PC-3 (cell line): Measurements from ENCODE around the gene WDPCP. TPM values are rescaled to one million over a fixed set of nuclear protein-coding genes. Genes with fewer than 3 reads are reported as not detected.

ENCODE experiments used
- ATAC-seq: fragments of 200-7000 bp; cut with Tn5 transposase; 2 replicates; pipeline ENCODE4 v1.9.1; 2020; ENCODE audit warnings: mild to moderate bottlenecking, moderate library complexity
- BruUV-seq: library from RNA; stranded (reverse); fragments of 400-500 nt; replicated peaks from 2 replicates; lab custom pipeline; 2021; lab: Mats Ljungman, UMichigan
- CTCF ChIA-PET: fragments of 300-600 bp; sonication (Branson Sonifier 250); formaldehyde crosslinking; loops from one replicate; lab custom pipeline; 2022; ENCODE audit warnings: antibody characterized with exemption; lab: Charles Lee
- POLR2A ChIA-PET: fragments of 300-600 bp; sonication (Branson Sonifier 250); formaldehyde crosslinking; loops from one replicate; lab custom pipeline; 2022; ENCODE audit warnings: antibody characterized with exemption; ENCODE audit not compliant: unreplicated experiment; lab: Charles Lee
- DNase-seq: peaks from one replicate; pipeline ENCODE4 v3.0.0-alpha.2; 2015
- H2AFZ ChIP-seq: fragments of 300-600 bp; sonication (generic); 2 replicates; pipeline ENCODE4 v1.6.0; 2016; ENCODE audit warnings: antibody characterized with exemption, low read length
- H3F3A ChIP-seq: fragments of 300-600 bp; sonication (generic); one replicate; pipeline ENCODE4 v1.6.0; 2017; ENCODE audit warnings: antibody characterized with exemption, low read length, control low read depth, mild to moderate bottlenecking; ENCODE audit not compliant: unreplicated experiment
- H3K27ac ChIP-seq: fragments of 300-600 bp; sonication (generic); 2 replicates; pipeline ENCODE4 v1.5.1; 2016; ENCODE audit warnings: mild to moderate bottlenecking, low read length
- H3K27me3 ChIP-seq: fragments of 300-600 bp; sonication (generic); 2 replicates; pipeline ENCODE4 v1.6.1; 2016; ENCODE audit warnings: low read length, mixed read lengths
- H3K36me3 ChIP-seq: fragments of 300-600 bp; sonication (generic); 2 replicates; pipeline ENCODE4 v1.6.1; 2016; ENCODE audit warnings: low read depth, mixed run types, low read length, mixed read lengths
- H3K4me1 ChIP-seq: fragments of 300-600 bp; sonication (generic); 2 replicates; pipeline ENCODE4 v1.5.1; 2016; ENCODE audit warnings: low read length; ENCODE audit not compliant: insufficient read depth
- H3K4me2 ChIP-seq: fragments of 300-600 bp; sonication (generic); 2 replicates; pipeline ENCODE4 v1.6.0; 2016; ENCODE audit warnings: low read length
- H3K4me3 ChIP-seq: fragments of 300-600 bp; sonication (generic); 2 replicates; pipeline ENCODE4 v1.5.1; 2016; ENCODE audit warnings: mild to moderate bottlenecking, low read length, mixed read lengths
- H3K79me2 ChIP-seq: fragments of 300-600 bp; sonication (generic); 2 replicates; pipeline ENCODE4 v1.6.1; 2017; ENCODE audit warnings: low read length, mixed read lengths
- H3K9ac ChIP-seq: fragments of 300-600 bp; sonication (generic); 2 replicates; pipeline ENCODE4 v1.6.0; 2016; ENCODE audit warnings: mild to moderate bottlenecking, low read length
- H3K9me2 ChIP-seq: fragments of 300-600 bp; sonication (generic); replicated peaks from 2 replicates; pipeline ENCODE4 v1.6.1; 2016; ENCODE audit warnings: mixed run types, low read length, mixed read lengths
- H3K9me3 ChIP-seq: fragments of 300-600 bp; sonication (generic); 2 replicates; pipeline ENCODE4 v1.6.1; 2016; ENCODE audit warnings: low read length, mixed read lengths
- H4K20me1 ChIP-seq: fragments of 300-600 bp; sonication (generic); 2 replicates; pipeline ENCODE4 v1.6.1; 2016; ENCODE audit warnings: low read length, mixed read lengths
- CTCF ChIP-seq: fragments of 300-600 bp; sonication (generic); conservative IDR thresholded peaks from 2 replicates; pipeline ENCODE4 v1.5.1; 2017; ENCODE audit warnings: antibody characterized with exemption, low read depth, mild to moderate bottlenecking, low read length
- EZH2 ChIP-seq: fragments of 300-600 bp; sonication (generic); IDR thresholded peaks from one replicate; pipeline ENCODE4 v1.6.1; 2017; ENCODE audit warnings: antibody characterized with exemption, mild to moderate bottlenecking, low read length; ENCODE audit not compliant: unreplicated experiment
- EZH2phosphoT487 ChIP-seq: fragments of 300-600 bp; sonication (generic); IDR thresholded peaks from 2 replicates; pipeline ENCODE4 v1.6.1; 2018; ENCODE audit warnings: mild to moderate bottlenecking, antibody characterized with exemption, low read length, borderline replicate concordance
- intact Hi-C: fragments of 100-400 bp; cut with micrococcal nuclease; formaldehyde crosslinking; loops from 2 replicates; pipeline ENCODE4 v1.9.0; 2023
- total RNA-seq: library from RNA; depleted of rRNA; stranded (reverse); fragments of >200 nt; gene quantifications from 2 replicates; pipeline ENCODE4 v1.2.3, GENCODE V29; 2014

WDPCP gene
- total RNA-seq, 1 experiment from 2014 or later, result 4.0 TPM

GRCh38 chr2:63310614-63311013 is 277.7 kb downstream of the WDPCP start:
- H3K79me2 ChIP-seq, result no peaks in the 10 kb centered on the region
- no peak overlapping the region for H3K27ac ChIP-seq
- no peaks in the 10 kb centered on the region for H3K9me3 ChIP-seq
- no peak overlapping the region for H2AFZ ChIP-seq
- POLR2A ChIA-PET, result no interaction called here
- CTCF ChIA-PET, result interaction anchor here (0.6 kb wide), 1 partner anchor 97 kb away, joined by 3 read pairs; no protein-coding TSS in a partner anchor
- H3K9ac ChIP-seq, result no peak overlapping the region
- ATAC-seq (no peak), DNase-seq (no peak)
- no TSS peak for BruUV-seq
- H3K9me2 ChIP-seq, result no peaks in the 10 kb centered on the region
- H3K36me3 ChIP-seq, result no peaks in the 10 kb centered on the region
- H3K4me3 ChIP-seq, result no peak overlapping the region
- no peaks in the 10 kb centered on the region for H3F3A ChIP-seq
- TF ChIP-seq CTCF (no peak), EZH2phosphoT487 (no peak), EZH2 (no peak)
- peaks cover 4% of the 10 kb centered on the region; the same call in 1 of the 2 replicates for H3K4me1 ChIP-seq
- H4K20me1 ChIP-seq, result no peaks in the 10 kb centered on the region
- intact Hi-C loops, result no loop called here
- no peak overlapping the region for H3K4me2 ChIP-seq
- H3K27me3 ChIP-seq, result no peaks in the 10 kb centered on the region

GRCh38 chr2:63301481-63301880 is 286.8 kb downstream of the WDPCP start:
- H4K20me1 ChIP-seq, result no peaks in the 10 kb centered on the region
- H3K9me3 ChIP-seq, result peaks cover 20% of the 10 kb centered on the region
- no peaks in the 10 kb centered on the region for H3K27me3 ChIP-seq
- BruUV-seq, result no TSS peak
- POLR2A ChIA-PET, result no interaction called here
- no peaks in the 10 kb centered on the region for H3K79me2 ChIP-seq
- CTCF ChIA-PET, result no interaction called here
- H3K4me1 ChIP-seq, result no peaks in the 10 kb centered on the region
- no peak overlapping the region for H3K4me3 ChIP-seq
- no peak overlapping the region for H3K27ac ChIP-seq
- intact Hi-C loops, result no loop called here
- no peaks in the 10 kb centered on the region for H3K9me2 ChIP-seq
- peaks cover 4% of the 10 kb centered on the region; the same call in 1 of the 2 replicates for H3K36me3 ChIP-seq
- no peaks in the 10 kb centered on the region for H3F3A ChIP-seq
- TF ChIP-seq CTCF, result no peak
- TF ChIP-seq EZH2, result no peak
- TF ChIP-seq EZH2phosphoT487, result no peak
- H3K9ac ChIP-seq, result no peak overlapping the region
- H2AFZ ChIP-seq, result no peak overlapping the region
- no peak overlapping the region for H3K4me2 ChIP-seq
- ATAC-seq (no peak), DNase-seq (no peak)

- Histone ChIP-seq H3K27ac (no peak overlapping the region), H3K36me3 (peaks cover 4% of the 10 kb centered on the region; the same call in 1 of the 2 replicates), H3K4me2 (no peak overlapping the region), H3K27me3 (no peaks in the 10 kb centered on the region), H3K9me2 (no peaks in the 10 kb centered on the region), H3K9me3 (peaks cover 20% of the 10 kb centered on the region), H3K4me1 (no peaks in the 10 kb centered on the region), H4K20me1 (no peaks in the 10 kb centered on the region), H3K4me3 (no peak overlapping the region), H3K9ac (no peak overlapping the region), H3F3A (no peaks in the 10 kb centered on the region), H3K79me2 (no peaks in the 10 kb centered on the region), H2AFZ (no peak overlapping the region)
- ATAC-seq (no peak), DNase-seq (peak; percentile 15)
- ChIA-PET POLR2A (no interaction called here), CTCF (no interaction called here)
- BruUV-seq, result no TSS peak
- intact Hi-C loops, result no loop called here
- TF ChIP-seq CTCF, result peak; percentile 48
- TF ChIP-seq EZH2phosphoT487, result no peak
Observed at GRCh38 chr2:63300835-63301234, 287.4 kb downstream of the WDPCP start.
